ENCODE data around the gene CD247.

CD247 gene

GRCh38 chr1:167457936-167458584, 60.3 kb downstream of the CD247 start:
- DNase-seq = no peak

- no peak for DNase-seq
Measured at GRCh38 chr1:167456926-167457325, 61.4 kb downstream of the CD247 start.

GRCh38 chr1:167456524-167456923, 61.8 kb downstream of the CD247 start:
- DNase-seq = no peak

GRCh38 chr1:167455786-167456446, 62.4 kb downstream of the CD247 start:
- peak; percentile 37 for DNase-seq

GRCh38 chr1:167454894-167455785, 63.2 kb downstream of the CD247 start:
- peak; percentile 59 for DNase-seq

GRCh38 chr1:167454304-167454893, 63.9 kb downstream of the CD247 start:
- DNase-seq = no peak

GRCh38 chr1:167453123-167453522, 65.2 kb downstream of the CD247 start:
- DNase-seq = peak; percentile 5

- DNase-seq = no peak
Measured at GRCh38 chr1:167452483-167452882, 65.8 kb downstream of the CD247 start.

GRCh38 chr1:167450843-167451242, 67.5 kb downstream of the CD247 start:
- DNase-seq = no peak

GRCh38 chr1:167447521-167448136, 70.7 kb downstream of the CD247 start:
- DNase-seq = no peak

- DNase-seq = no peak
Measured at GRCh38 chr1:167446966-167447365, 71.4 kb downstream of the CD247 start.

GRCh38 chr1:167443757-167444156, 74.6 kb downstream of the CD247 start:
- DNase-seq = no peak

GRCh38 chr1:167442854-167443565, 75.3 kb downstream of the CD247 start:
- DNase-seq = no peak

- peak; percentile 55 for DNase-seq
Measured at GRCh38 chr1:167442142-167442848, 76.0 kb downstream of the CD247 start.

- DNase-seq = no peak
Measured at GRCh38 chr1:167441222-167441621, 77.1 kb downstream of the CD247 start.

GRCh38 chr1:167440776-167441175, 77.6 kb downstream of the CD247 start:
- DNase-seq = no peak

- DNase-seq = no peak
Measured at GRCh38 chr1:167440345-167440744, 78.0 kb downstream of the CD247 start.

GRCh38 chr1:167439301-167439988, 78.9 kb downstream of the CD247 start:
- peak; percentile 67 for DNase-seq

- no peak for DNase-seq
Measured at GRCh38 chr1:167438171-167439138, 79.9 kb downstream of the CD247 start.

- no peak for DNase-seq
Measured at GRCh38 chr1:167435484-167435883, 82.8 kb downstream of the CD247 start.

Data from NCI-H1092 treated with DMSO at 0.1 percent for 48 hours (cell line).